ENCODE measurements around the gene CTSS.
"Not testable (repeated sequence)": the region's sequence is repeated elsewhere in the genome, so short reads cannot be mapped to it uniquely, and the experiment has no call there.

CTSS gene

DNA sequence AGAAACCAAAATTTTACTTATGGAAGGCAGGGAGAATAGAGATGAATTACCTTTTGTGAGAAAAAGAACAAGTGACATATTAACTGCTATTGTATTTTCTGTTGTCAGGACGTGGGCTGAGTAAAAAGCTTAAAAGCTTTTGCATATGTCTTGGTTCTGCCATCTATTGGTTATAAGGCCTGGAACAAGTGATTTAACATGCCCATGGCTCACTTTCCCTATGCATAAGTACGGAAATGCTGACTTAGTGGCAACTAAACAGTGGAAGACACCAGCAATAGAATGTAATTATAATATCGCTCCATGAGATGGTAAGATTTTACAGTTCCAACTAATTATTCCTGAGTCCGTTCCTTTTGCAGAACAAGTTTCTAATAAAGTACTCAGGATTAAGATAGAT lies 6.7 kb upstream of the CTSS start:
- no peak for DNase-seq

DNA sequence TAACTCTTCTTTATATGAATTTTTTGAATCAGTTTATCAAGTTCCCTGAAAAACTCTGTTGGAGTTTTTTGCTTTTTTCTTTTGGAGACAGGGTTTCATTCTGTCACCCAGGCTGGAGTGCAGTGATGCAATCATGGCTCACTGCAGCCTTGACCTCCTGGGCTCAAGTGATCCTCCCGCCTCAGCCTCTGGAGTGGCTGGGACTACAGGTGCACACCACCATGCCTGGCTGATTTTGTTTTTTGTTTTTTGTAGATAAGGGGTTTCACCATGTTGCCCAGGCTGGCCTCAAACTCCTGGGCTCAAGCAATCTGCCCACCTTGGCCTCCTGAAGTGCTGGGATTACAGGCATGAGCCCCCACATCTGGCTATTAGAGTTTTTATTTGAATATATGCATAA lies 2.1 kb upstream of the CTSS start:
- DNase-seq = not testable (repeated sequence)

DNA sequence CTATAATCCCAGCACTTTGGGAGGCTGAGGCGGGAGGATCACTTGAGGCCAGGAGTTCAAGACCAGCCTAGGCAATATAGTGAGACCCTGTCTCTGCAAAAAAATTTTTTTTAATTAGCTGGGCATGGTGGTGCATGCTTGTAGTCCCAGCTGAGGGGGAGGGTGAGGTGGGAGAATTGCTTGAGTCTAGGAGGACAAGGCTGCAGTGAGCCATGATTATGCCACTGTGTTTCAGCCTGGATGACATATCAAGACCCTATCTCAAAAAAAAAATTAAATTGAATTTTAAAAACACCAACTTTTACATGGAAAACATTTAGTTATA lies 361 bp upstream of the CTSS start:
- not testable (repeated sequence) for DNase-seq

DNA sequence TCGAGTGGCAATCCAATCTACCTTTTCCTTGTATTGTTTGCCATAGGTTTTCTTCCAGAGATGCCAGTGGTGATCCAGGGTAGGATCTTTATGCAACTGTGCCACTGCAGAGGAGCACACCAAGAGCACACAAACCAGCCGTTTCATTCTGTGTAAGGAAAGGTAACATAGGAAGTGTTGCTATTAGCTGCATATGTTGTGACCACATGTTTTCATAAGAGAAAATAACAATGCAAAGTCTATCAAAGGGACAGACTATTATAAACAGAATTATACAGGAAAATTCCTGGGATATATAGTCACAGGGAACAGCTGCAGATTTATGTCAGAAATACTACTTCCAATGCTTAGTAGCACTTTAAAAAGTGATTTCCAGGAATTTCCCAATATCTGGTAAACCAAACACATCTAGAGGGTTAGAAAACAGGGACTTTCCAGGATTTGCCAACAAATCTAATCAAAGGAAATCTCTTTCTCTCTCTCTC lies 919 bp downstream of the CTSS start:
- DNase-seq = no peak

DNA sequence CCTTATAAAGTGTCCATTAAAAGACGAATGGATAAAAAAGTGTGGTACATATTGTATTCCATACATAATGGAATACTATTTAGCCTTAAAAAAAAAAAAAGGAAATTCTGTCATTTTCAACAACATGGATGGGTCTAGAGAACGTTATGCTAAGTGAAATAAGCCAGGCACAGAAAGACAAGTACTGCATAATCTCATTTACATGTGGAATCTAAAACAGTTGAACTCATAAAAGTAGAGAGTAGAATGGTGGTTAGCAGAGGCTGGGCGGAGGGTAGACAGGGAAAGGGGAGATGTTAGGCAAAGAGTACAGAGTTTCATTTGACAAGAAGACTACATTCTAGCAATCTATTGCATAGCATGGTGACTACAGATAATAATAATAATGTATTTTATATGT lies 2.6 kb downstream of the CTSS start:
- no peak for DNase-seq

DNA sequence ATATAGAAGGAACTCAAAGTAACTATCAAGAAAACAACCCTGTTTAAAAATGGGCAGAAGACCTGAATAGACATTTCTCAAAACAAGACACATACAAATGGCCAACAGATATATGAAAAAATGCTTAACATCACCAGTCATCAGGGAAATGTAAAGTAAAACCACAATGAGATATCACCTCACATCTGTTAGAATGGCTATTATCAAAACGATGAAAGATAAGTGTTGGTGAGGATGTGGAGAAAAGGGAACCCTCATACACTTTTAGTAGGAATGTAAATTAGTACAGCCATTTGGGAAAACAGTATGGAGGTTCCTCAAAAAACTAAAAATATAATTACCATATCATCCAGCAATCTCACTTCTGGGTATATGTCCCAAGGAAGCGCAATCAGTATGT lies 3.0 kb downstream of the CTSS start:
- no peak for DNase-seq

- no peak for DNase-seq
Observed at GRCh38 chr1:150761801-150762200, 3.8 kb downstream of the CTSS start.

- DNase-seq = no peak
Observed at GRCh38 chr1:150760013-150760412, 5.6 kb downstream of the CTSS start.

GRCh38 chr1:150753416-150753815 lies 12.2 kb downstream of the CTSS start:
- DNase-seq = no peak

GRCh38 chr1:150751443-150751842 lies 14.1 kb downstream of the CTSS start:
- no peak for DNase-seq

DNA sequence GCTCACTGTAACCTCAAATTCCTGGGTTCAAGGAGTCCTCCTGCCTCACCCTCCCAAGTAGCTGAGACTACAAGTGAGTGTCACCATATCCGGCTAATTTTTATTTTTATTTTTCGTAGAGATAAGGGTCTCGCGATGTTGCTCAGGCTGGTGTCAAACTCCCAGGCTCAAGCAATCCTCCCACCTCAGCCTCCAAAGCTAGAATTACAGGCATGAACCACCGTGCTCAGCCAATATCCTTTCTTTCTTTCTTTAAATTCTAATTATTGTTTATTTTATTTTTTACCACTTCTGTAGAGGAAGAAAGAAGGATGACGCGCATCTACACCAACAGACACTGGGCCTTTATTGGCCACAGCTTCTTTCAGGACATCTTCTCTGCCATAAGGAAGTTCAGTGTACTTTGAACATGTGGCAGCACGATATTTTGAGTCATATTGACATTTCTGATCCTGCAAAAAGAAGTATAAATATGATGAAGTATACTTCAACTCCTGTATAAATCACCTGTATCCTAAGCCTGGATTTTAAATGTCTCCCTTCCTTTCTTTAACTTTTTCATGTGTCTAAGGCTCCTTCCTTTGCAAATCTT lies 15.8 kb downstream of the CTSS start:
- no peak for DNase-seq

- no peak for DNase-seq
Observed at GRCh38 chr1:150748878-150749719, 16.5 kb downstream of the CTSS start.

DNA sequence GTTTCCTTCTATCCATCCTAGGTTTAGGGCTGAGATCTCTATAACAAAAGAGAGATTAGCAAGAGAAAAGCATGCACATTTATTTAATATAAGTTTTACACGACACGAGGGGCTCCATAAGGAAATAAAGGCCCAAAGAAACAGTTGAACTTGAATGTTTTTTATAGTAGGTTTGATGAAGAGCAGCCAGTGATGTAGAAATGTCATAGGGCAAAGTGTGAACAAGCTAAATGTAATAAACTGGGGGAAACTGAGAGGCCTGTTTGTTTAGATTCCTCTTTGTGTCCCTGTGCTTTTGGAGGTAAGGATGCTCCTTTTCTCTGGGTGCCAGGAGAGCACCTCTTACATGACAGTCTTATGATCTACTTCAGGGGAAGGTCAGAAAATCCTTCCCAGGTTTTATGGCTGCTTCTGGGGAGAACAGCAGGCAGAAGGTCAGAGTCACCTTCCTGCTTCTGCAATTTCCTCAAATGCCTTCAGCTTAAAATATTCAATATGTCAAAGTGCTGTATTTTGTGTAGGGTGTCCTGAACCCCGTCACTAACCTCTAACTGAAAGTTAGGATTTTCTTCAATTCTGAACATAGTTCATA lies 35.4 kb downstream of the CTSS start:
- DNase-seq = no peak

- no peak for DNase-seq
Observed at GRCh38 chr1:150724336-150724735, 41.2 kb downstream of the CTSS start.

- DNase-seq = no peak
Observed at GRCh38 chr1:150720703-150721102, 44.9 kb downstream of the CTSS start, which contains the start of gene HORMAD1. TSS of gene HORMAD1 (minus strand) at chr1:150720895. CDS start at chr1:150719505, 1,390 bp downstream.

- no peak for DNase-seq
Observed at GRCh38 chr1:150720098-150720497, 45.5 kb downstream of the CTSS start.

DNA sequence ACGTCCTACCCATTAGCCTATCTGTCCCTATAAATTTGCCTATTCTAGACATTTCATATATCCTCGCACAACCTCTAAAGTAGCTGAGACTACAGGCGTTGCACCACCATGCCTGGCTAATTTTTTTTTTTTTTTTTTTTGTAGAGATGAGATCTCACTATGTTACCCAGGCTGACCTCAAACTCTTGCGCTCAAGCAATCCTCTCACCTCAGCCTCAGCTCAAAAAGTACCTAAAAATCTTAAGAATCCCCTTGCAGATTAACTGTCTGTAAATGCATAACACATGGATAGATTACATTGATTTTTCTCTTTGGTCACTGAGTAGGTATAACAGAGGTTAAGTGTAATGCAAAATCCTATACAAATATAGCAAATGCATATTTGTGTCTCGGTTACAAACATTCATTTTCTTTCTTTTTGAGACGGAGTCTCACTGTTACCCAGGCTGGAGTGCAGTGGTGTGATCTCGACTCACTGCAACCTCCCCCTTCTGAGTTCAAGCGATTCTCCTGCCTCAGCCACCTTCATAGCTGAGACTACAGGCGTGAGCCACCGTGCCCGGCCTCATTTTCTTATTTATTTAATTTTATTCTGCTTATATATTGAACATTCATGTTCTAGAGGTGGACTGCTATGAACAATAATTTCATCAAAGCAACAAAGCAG lies 47.2 kb downstream of the CTSS start:
- no peak for DNase-seq

GRCh38 chr1:150709031-150709430 lies 56.5 kb downstream of the CTSS start:
- not testable (repeated sequence) for DNase-seq

- no peak for DNase-seq
Observed at GRCh38 chr1:150708595-150708994, 57.0 kb downstream of the CTSS start.

GRCh38 chr1:150706091-150706490 lies 59.5 kb downstream of the CTSS start:
- DNase-seq = no peak

DNA sequence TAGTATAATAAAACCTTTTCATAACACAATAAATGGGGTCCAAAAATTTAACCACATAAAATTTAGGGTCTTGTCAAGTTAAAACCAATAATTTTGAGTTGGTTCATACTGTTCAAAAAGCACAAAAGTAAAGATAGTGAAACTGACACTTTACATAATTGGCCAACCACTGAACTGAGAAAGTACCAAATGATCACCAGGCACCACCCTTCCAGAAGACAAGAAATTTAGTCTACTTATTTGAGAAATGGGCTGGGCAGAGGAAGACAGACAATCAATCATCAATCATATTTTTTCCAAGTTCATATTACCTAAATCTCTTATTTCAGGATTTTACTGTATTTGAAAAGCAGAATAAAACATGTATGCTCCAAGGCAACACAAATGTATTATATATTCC lies 62.2 kb downstream of the CTSS start:
- no peak for DNase-seq

GRCh38 chr1:150696995-150697927 lies 68.3 kb downstream of the CTSS start, which contains the start of gene GOLPH3L:
TSS of gene GOLPH3L (minus strand) at chr1:150697154. CDS start at chr1:150694838, 2,316 bp downstream.
- DNase-seq = peak; percentile 84

Data from activated effector memory CD4-positive, alpha-beta T cell treated with Interleukin-2 at 50 U/mL for 16 hours (primary cell).